HG02642 (cell line): ENCODE data around the gene RAD52.
A peak's percentile ranks its signal among the peaks of the same experiment; 100 is the strongest.

ENCODE experiments used
- ATAC-seq: cut with Tn5 transposase; IDR thresholded peaks from one replicate; pipeline ENCODE4 v1.9.1; 2021; ENCODE audit warnings: mild to moderate bottlenecking; ENCODE audit not compliant: unreplicated experiment, poor library complexity

Gene RAD52

DNA sequence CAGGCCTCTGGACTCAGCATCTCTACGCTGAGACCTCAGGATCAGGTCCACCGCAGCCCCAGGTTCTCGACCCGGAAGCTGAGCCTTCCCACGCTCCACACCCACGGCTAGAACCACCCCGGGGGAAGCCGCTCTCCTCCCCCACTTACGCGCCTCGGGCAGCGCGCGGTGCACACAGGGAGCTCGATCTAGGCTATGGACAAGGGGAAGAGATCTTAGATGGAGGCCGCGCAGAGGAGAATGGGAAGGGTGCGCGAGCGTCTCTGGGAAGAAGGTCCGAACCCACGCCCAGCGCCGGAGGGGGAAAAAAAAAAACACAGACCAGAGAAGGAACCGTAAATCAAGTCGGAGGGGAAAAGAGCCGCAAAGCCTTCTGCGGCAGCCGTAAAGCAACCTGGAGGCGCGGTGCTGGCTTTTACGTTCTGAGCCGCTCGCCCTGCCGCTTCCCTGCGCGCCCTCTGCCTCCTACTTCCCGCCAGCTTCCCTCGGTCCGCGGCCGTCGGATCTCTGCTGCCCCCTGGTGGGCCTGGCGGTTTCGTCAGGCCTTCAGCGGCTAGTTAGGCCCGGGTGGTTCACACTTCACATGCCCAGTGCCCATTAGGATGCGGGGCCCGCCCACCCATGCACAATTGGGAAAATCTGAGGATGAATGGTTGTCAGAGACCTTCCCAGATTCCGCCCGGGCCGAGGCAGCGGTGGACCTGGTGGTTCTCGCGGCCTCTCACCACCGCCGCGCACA lies at the start of gene RAD52:
Gene RAD52 (minus strand): TSS at position 242 of the 739 bp plus-strand sequence. CDS start 16,636 bp downstream, outside the sequence.
- peak; percentile 90 for ATAC-seq

DNA sequence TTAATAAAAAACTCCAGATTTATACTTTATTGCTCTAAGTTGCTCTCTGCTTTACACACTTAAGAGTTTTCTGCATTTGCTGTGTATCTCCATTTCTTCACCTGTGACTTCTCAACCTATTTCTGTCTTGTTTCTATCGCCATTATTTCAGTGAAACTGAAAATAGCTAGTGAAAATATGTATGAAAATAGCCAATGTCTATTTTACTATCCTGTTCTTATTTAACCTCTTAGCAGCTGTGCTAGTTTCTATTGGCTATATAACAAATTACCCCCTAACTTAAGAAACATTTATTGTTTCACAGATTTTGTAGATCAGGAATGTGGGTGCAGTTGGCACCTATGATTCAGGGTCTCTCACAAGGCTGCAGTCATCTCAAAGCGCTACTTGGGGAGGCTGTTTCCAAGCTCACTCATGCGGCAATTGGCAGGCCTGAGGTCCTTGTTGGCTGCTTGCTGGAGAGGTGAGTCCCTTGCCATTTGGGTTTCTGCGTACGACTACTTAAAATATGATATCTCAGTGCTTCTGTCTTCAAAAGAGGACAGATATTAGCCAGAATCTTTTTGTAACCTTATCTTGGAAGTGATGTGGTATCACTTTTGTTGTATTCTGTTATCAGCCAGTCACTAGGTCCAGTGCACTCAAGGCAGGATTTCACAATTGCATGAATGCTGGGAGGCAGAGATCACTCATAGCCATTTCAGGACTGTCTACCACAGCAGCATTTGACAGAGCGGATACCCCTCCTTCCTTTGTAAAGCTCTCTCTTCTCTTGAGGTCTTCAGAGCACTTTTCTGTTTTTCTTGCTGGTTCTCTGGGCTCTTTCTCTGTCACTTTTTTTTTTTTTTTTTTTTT lies 48.8 kb upstream of the RAD52 start:
- ATAC-seq = peak; percentile 74

DNA sequence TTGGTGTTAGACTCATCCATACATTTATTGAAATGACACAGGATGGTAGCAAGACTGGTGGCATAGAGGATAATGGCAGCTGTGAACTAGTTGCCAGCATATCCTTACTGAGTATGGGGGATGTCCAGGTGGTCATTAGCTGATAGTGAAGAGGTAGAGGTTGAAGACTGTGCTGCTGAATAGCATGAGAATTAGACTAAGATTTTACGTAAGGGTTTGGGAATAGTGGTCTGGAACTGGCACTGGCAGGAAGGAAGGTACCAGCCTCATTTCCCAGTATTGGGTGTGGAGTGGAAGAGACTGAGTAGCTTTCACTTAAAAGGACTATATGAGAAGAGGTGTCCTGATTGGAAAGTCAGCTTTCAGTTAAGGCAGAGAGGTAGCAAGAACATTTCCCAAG lies 48.0 kb upstream of the RAD52 start:
- ATAC-seq = peak; percentile 9

DNA sequence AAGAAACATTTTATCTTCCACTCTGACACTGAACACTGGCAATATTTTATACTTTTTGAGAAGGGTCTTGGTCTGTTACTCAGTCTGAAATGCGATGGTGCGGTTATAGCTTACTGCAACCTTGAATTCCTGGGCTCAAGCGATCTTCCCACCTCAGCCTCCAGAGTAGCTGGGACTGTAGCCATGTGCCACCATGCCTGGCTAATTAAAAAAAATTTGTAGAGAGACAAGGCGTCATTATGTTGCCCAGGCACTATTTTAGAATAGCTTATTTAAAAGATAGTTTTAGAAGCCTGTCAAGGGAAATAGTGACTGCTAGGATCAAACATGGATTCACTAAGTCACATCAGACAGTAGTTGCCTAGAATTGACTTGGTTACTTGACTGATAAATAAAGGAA lies 47.4 kb upstream of the RAD52 start:
- ATAC-seq = no peak

DNA sequence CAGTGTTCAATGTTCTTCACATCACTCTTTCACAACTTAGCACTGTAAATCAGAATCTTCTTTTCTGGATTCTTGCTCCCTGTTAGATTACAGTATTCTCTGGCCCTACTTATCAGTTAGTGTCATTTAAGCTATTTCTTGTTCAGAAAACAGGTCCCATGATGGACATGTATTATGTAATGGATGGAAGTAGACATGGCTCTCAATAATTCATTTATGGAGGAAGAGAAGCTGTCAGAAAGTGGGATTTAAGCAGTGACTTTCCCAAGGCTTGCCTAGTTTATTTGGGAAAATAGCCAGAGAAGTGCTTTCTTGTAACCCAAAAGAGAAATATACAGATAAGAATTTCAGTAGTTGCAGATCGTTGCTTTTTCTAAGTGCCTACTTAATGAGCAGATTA lies 43.2 kb upstream of the RAD52 start:
- no peak for ATAC-seq

DNA sequence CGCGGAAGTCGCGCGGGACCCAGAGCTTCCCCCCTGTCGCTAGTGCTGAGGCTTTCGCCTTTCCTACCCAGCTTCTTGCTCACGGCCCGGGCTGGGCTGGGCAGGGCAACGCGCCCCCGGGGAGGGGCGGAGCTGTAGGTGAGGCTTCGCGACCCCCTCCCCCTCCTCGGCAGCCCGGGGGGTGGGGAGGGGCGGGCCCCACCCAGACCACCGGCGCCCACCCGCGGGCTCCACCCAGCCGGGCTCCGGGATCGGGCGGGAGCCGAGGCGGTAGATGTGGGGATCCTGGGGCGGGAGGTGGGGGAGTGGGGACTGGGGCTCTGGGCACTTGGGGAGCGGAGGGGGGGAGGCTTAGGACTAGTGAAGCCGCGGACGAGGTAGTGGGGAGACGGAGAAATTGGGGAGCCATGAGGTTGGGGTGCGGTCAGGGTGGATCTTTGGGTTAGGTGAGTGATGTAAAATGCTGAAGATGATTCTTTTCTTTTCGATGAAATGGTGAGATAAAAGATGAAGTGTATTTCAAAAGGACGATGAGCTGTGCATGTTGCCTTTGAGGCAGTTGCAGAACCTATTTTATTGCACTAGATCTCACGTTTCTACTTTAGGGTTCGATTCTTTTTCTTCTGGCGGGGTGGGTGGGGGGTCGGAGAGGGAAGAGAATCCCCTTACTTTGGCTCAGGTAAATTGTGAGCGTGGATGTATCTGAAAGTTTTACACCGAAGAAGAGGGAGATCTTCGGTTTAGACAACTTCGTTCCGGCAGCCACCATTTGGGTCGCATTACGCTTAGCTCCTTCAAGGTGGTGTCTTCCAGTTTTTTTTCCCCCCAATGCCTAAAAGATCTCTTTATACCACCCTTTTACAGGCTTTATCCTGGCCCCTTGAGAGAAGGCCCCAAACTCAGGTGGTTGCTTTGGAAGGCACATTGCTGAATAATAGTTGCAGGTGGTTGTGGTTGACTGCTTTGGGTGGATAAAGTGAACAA lies 42.1 kb upstream of the RAD52 start:
- ATAC-seq = no peak

DNA sequence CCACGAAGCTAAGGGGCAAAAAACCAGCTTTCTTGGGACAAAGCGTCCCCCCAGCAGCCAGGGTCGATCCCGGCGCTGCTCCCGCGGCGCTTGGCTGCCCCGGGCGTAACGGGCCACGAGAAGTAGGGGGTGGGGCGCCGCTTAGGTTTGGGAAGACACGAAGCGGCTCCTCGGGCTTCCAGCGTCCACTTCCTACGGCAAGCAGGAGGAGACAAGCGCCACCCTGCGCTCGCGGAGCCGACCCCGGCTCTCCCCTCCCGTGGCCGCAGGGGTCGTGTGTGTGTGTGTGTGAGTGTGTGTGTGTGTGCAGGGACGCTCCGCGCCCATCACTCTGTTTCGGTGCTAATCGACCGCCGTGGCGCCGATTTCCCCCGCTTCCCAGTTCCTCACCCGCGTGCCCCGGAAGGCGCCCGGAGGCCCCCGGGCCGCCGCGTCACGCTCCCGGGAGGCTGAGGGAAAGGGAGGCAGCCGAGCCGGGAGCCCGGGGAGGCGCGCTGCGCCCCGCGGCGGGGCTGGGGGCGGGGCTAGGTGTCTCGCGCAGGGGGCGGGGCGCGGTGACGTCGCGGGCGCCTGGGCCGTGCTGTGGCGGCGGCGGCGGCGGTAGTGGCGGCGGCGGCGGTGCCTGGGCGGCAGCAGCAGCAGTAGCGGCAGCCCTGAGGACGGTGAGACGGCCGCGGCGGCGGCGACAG lies 41.3 kb upstream of the RAD52 start, which contains the start of gene ERC1:
Gene ERC1 (plus strand): TSS at position 563 of the 689 bp plus-strand sequence. CDS start 36,681 bp downstream, outside the sequence.
- peak; percentile 91 for ATAC-seq

DNA sequence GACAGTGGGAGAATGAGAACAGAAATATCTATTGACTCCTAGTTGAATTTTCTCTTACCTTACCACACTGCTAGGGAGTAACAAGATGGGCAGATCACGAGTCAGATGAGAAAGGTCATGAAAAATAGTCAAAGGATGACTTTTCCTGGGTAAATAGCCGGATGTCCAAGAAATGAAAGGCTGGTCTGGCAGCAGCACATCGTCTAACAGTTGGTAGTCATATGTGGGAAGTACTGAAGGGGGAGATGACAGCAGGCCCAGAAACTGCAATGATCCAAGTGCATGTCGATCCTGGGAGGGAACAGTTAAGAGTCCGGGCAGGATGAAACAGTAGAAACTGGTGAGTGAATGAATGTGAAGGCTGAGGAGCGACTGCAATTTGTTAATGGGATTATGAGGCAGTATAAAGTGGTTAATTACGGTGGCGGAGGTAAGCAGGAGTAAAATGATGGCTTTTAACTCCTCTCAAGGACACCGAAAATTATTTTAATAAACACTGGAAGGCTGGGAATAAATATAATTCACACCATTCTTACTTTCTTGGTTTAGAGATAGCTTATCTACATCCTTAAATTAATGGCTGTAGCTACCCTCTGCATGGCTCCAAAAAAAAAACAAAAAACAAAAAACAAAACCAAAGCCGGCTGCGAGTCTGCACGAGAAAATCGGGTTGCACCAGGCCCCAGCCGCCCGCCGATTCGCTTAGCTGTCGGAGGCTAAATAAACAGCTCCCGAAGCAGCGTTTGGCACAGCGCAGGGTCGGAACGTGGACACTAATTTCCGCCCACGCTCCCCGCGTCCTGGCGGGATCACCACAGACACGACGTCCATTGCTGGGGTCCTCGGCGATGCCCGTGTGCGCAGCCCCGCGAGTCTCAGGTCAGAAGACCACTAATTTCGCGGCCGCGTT lies 40.5 kb upstream of the RAD52 start:
- ATAC-seq = peak; percentile 12

DNA sequence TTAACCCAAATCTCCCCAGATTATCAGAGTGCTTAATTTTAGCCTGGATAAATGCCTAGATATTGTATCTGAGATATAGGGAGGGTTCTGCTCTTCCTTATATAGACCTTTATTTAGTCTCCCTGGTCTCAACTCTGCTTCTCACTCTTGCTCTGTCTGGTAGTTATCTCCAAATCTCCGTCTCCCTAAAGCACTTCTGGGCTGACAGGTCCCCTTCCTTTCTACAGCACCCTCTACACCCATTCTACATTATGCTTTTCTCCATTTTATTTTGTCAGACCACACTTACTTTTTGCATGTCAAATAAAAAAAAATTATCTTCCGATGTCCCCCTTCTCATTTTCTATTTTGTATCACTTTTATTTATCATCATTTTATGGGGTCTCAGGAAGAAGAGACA lies 39.6 kb upstream of the RAD52 start:
- ATAC-seq = no peak

DNA sequence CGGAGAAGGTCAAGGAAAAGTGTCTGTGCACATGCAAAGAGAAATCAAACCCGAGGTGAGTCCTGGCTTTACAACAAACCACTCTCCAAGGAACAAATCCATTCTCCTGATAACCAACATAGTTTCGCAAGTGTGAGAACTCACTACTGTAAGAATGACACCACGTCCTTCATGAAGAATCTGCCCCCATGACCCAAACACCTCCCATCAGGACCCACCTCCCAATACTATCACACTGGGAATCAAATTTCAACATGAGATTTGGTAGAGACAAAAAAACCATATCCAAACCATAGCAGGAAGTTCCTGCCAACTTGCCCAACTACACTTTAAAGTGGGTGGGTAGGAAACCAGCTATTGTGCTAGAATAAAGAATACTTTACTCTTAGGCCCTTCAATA lies 39.2 kb upstream of the RAD52 start:
- ATAC-seq = no peak

DNA sequence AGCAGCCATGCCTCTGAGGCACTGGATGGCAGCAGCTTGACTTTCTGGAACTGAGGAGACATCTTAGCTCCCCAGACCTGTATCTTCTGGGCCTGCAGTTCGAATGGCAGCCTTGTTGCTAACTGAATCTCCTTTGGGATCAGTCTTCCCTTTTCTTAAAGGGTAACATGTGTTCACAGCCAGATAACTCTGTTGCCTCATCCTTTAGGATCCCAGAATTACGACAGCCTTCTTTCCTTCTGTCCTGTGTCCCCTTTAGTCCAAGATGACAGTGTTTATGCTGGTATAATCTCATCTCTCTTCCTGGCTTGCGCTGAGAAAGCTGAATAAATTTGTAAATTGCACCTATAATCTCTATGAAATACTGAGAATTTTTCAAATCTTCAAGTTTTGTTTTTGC lies 32.5 kb upstream of the RAD52 start:
- ATAC-seq = no peak

DNA sequence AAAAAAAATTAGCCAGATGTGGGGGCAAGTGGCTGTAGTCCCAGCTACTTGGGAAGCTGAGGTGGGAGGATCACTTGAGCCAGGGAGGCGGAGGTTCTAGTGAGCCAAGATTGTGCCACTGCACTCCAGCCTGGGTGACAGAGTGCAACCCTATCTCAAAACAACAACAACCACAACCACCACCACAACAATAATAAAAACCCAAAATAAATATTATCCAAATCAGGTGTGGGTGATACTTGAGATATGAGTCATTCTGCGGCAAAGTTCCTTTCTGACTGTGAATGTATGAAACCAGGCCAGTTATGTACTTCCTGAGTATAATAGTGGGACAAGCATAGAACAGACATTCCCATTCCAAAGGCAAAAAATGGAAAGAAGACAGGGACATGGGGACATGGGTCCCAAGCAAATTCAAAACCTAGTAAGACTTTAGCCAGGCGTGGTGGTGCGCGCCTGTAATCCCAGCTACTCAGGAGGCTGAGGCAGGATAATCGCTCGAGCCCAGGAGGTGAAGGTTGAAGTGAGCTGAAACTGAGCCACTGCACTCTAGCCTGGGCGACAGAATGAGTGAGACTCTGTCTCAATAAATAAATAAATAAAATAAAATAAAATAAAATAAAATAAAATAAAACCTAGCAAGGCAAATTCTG lies 31.8 kb upstream of the RAD52 start:
- no peak for ATAC-seq

DNA sequence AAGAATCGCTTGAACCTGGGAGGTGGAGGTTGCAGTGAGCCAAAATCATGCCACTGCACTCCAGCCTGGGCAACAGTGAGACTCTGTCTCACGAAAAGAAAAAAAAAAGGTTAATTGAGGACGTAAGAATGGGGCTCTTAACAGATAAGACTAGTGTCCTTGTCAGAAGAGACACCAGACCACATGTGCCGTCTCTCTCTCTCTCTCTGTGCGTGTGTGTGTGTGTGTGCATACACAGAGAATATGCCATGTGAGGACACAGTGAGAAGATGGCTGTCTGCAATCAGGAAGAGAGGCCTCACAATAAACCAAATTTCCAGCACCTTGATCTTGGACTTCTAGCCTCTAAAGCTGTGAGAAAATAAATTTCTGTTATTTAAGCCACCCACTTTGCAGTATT lies 29.9 kb upstream of the RAD52 start:
- ATAC-seq = no peak

DNA sequence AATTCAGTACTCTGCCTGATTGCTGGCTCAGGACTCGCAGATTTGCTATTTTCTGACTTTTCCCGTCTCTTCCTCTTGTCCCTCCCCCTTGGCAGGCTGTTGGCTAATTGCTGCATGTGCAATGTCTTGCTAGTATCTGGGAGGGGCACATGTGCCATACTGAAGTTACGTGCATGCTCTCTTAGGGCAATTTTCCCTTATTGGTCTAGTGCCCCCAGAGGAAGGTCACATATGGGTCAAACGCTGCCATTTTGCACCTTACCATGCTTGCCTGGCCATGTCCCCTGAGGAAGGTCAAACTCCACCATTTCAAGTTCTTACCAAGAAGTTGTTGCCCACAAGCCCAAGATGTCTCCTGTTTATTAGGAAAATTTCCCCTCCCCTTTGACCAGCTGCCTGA lies 27.7 kb upstream of the RAD52 start:
- no peak for ATAC-seq

DNA sequence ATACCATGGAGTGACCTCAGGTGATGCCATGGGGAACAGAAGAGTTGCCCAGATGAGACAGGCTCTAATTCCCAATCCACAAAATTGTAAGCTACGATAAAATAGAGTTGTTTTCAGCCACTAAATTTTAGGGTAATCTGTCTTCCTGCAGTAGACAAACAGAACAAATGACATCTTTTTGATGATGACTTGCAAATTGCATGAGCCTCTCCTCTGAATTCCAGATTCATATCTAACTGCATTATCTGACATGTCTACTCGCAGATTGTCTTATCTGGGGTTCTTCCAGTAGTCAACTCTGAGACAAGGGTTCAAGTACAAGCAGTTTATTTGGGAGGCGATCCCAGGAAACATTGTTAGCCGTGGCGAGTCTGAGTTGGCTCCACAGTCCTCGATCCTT lies 27.1 kb upstream of the RAD52 start:
- ATAC-seq = no peak

DNA sequence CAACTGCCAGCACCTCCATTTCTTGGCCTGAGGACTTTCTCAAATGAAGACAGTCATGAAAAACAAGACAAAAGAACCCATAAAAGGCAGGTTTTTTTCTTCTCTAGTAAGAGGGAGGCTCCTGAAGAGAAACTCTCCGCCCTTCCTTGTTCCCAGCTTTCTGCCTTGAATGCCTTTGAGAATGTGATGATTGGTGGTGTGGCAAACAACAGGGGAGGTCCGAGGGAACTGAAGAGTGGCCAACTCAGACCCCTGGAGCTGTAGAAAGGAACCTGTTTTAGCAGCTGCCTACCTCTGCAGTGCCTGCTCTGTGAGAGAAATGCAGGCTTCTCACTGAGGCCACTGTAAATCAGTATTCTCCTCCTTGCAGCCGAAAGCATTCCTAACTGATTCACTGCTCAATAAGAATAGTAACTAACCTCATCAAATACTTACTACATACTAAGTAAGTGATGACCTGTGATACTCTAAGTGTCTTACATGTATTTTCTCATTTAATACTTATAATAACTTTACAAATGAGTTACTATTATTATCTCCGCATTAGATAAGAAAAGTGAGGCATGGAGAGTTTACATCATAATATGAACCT lies 24.9 kb upstream of the RAD52 start:
- ATAC-seq = no peak

DNA sequence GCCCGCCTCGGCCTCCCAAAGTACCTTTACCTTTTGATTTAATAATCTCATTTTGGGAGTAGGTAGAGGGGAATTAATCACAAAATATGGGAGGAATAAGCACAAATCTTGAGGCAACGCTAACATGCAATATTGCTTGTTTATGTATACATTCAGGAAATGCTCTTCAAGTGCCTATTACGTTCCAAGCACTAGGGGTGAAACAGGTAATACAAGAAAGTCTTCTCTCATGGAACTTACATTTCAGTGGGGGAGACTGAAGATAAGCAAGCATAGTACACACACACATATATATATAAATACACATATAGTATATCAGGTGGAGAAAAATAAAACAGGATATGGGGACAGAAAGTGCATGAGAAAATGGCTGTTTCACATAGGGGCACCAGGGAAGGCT lies 22.5 kb upstream of the RAD52 start:
- ATAC-seq = no peak

DNA sequence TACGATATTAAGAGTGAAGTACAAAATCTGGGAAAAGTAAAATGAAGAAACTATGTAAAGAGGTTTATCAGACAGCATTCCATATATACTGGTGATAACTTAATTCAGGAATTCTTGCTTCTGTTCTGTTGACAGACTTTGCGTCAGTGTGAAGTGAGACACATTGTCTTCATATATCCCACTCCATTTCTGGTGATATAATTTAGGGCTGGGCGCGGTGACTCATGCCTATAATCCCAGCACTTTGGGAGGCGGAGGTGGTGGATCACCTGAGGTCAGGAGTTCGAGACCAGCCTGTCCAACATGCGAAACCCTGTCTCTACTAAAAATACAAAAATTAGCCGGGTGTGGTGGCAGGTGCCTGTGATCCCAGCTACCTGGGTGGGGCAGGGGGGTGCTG lies 20.3 kb upstream of the RAD52 start:
- ATAC-seq = no peak
